Kidney (tissue), 14 donors: ENCODE measurements around the gene ADAMTS9. TPM values are rescaled to one million over a fixed set of nuclear protein-coding genes. Genes with fewer than 3 reads are reported as not detected.

Experiments
- DNase-seq, 5 donors: peaks; one replicate each; pipeline ENCODE4 v3.0.0-alpha.2; 2013 to 2020
- FAIRE-seq: peaks from 2 replicates; lab custom pipeline; 2012; peaks lifted over from hg19 to GRCh38; lab: Jason Lieb, UNC
- H3K27ac ChIP-seq, 2 donors: one replicate each; pipeline ENCODE4 v1.7.0; 2013; ENCODE audit warnings: low read depth in 2 of 2, low read length in 2 of 2, inconsistent platforms in 1 of 2
- H3K27me3 ChIP-seq: one replicate; pipeline ENCODE4 v1.7.1; 2013; ENCODE audit warnings: low read length, inconsistent platforms; ENCODE audit not compliant: control insufficient read depth, insufficient read depth
- H3K36me3 ChIP-seq, 3 donors: one replicate each; pipeline versions ENCODE4 v1.7.0 to v1.7.1; 2013; ENCODE audit warnings: low read length in 3 of 3, control low read depth in 1 of 3, inconsistent platforms in 1 of 3; ENCODE audit not compliant: insufficient read depth in 3 of 3, control insufficient read depth in 2 of 3
- H3K4me1 ChIP-seq, 3 donors: one replicate each; pipeline versions ENCODE4 v1.7.0 to v1.7.1; 2013; ENCODE audit warnings: low read length in 3 of 3, inconsistent platforms in 1 of 3, low read depth in 1 of 3; ENCODE audit not compliant: control insufficient read depth in 2 of 3, insufficient read depth in 2 of 3
- H3K4me3 ChIP-seq, 3 donors: one replicate each; pipeline versions ENCODE4 v1.7.0 to v1.8.1; 2013; ENCODE audit warnings: low read length in 3 of 3, control low read depth in 1 of 3, inconsistent platforms in 1 of 3
- H3K9ac ChIP-seq, 3 donors: one replicate each; pipeline versions ENCODE4 v1.7.0 to v1.7.1; 2013; ENCODE audit warnings: low read length in 3 of 3, control low read depth in 1 of 3, inconsistent platforms in 1 of 3
- H3K9me3 ChIP-seq, 3 donors: one replicate each; pipeline versions ENCODE4 v1.7.0 to v1.7.1; 2013; ENCODE audit warnings: low read length in 3 of 3, control low read depth in 1 of 3, inconsistent platforms in 1 of 3; ENCODE audit not compliant: control insufficient read depth in 2 of 3, insufficient read depth in 1 of 3
- CTCF ChIP-seq: IDR thresholded peaks from 3 replicates; pipeline ENCODE4 v1.5.1; 2012; ENCODE audit warnings: mild to moderate bottlenecking, moderate library complexity, borderline replicate concordance; ENCODE audit not compliant: insufficient read depth; ENCODE audit errors: extremely low read depth
- intact Hi-C: fragments of 100-400 bp; cut with DNase I; formaldehyde crosslinking; loops from one replicate; pipeline ENCODE4 v1.11.1; 2022
- polyA plus RNA-seq: library from polyadenylated mRNA; stranded (reverse); fragments of 350-450 nt; fragmentation: Illumina TruSeq; extraction: RNeasy Lipid Tissue Mini Kit (QIAGEN cat#74804); gene quantifications from one replicate; pipeline ENCODE4 v1.2.3, GENCODE V29; 2014; ENCODE audit warnings: low read depth, low replicate concordance; ENCODE audit not compliant: insufficient read depth
- total RNA-seq: library from RNA; stranded (reverse); fragmentation: NEBNext Ultra II Directional; extraction: Animal tissue kit (Norgen Biotek cat#: 25700); gene quantifications from one replicate; pipeline ENCODE4 v1.2.1, GENCODE V29; 2021
- donor health status: control.
- donor health status: control.
- donor health status: control.
- donor health status: control.
- donor health status: control.
- donor health status: DM: yes; HTN: yes; CAD: no.
- donor health status: Normal renal cell carcinoma (clear cell type).

The ADAMTS9 gene
- total and polyA plus RNA-seq, 2 donors from 2014 or later = 25.0 to 117 TPM

DNA sequence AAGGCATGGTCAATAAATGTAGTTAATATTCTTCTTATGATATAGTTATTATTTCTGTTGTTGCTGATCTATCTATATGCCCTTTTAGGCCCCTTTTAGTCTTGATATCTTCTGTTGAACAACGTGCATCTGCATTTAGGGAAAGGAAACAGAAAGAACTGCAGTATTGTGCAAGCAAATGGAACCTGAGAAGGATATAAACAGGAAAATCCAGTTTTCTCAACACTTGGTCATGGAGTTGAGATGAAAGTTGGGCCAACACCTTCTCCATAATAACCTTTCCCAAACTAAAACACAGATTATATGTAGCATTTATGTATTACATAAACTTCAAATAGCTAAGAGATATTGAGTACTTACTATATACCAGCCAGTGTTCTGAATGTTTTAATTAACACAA lies 179.7 kb downstream of the ADAMTS9 start:
- Histone ChIP-seq H3K27ac (no peak overlapping the region), H3K4me3 (no peak overlapping the region), H3K9me3 (no peaks in the 10 kb centered on the region), H3K4me1 (no peaks in the 10 kb centered on the region), H3K27me3 (no peaks in the 10 kb centered on the region), H3K9ac (no peak overlapping the region), H3K36me3 (no peaks in the 10 kb centered on the region)
- no peak for TF ChIP-seq CTCF
- intact Hi-C loops = no loop called here
- DNase-seq (no peak), FAIRE-seq (no peak)

DNA sequence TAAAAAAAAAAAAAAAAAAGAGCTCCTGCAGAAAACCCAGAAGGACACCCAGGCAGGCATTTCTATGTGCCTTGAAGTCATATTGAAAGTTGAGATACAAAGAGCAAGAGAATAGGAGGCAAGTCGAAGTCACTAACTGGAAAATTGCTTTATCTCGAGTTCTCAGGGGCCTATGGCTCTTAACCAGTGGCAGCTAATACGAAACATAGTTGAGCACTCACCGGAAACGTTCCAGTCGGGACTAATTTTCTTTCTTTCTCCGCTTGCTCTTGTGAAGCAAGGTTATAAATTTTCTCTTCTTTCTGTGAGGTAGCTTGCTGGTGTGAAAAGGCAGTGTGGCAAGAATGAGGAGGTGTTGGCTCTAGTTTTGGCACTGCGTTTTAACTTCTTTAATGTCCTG lies 181.5 kb downstream of the ADAMTS9 start:
- Histone ChIP-seq H3K9me3 (no peaks in the 10 kb centered on the region), H3K27me3 (no peaks in the 10 kb centered on the region), H3K27ac (no peak overlapping the region), H3K4me1 (no peaks in the 10 kb centered on the region), H3K9ac (no peak overlapping the region), H3K4me3 (no peak overlapping the region), H3K36me3 (no peaks in the 10 kb centered on the region)
- FAIRE-seq (no peak), DNase-seq (peak in 2 of 5 donors; percentile 50 to 51)
- TF ChIP-seq CTCF = no peak
- intact Hi-C loops = no loop called here

GRCh38 chr3:64505419-64505818 lies 182.4 kb downstream of the ADAMTS9 start:
- Histone ChIP-seq H3K9ac (no peak overlapping the region), H3K4me1 (no peaks in the 10 kb centered on the region), H3K4me3 (no peak overlapping the region), H3K9me3 (no peaks in the 10 kb centered on the region), H3K27ac (no peak overlapping the region), H3K27me3 (no peaks in the 10 kb centered on the region), H3K36me3 (no peaks in the 10 kb centered on the region)
- no peak for TF ChIP-seq CTCF
- DNase-seq (no peak), FAIRE-seq (no peak)
- intact Hi-C loops = no loop called here

GRCh38 chr3:64502284-64502683 lies 185.5 kb downstream of the ADAMTS9 start:
- Histone ChIP-seq H3K9me3 (no peaks in the 10 kb centered on the region), H3K9ac (no peak overlapping the region), H3K4me3 (no peak overlapping the region), H3K27me3 (no peaks in the 10 kb centered on the region), H3K27ac (no peak overlapping the region), H3K4me1 (no peaks in the 10 kb centered on the region), H3K36me3 (no peaks in the 10 kb centered on the region)
- no peak for FAIRE-seq
- TF ChIP-seq CTCF = no peak
- intact Hi-C loops = no loop called here
- DNase-seq = no peak
